NB4 (cell line): Measurements from ENCODE around the gene CDH8.
"Not testable (repeated sequence)": the region's sequence is repeated elsewhere in the genome, so short reads cannot be mapped to it uniquely, and the experiment has no call there.

Experiments used
- DNase-seq: peaks from one replicate; pipeline ENCODE4 v3.0.0; 2010; ENCODE audit warnings: low read depth
- H3K4me3 ChIP-seq: one replicate; pipeline ENCODE4 v1.5.1; 2011; ENCODE audit warnings: mild to moderate bottlenecking, low read depth, low read length, moderate library complexity
- CTCF ChIP-seq: IDR thresholded peaks from one replicate; pipeline ENCODE4 v1.5.1; 2012; ENCODE audit warnings: low read depth, low read length
- MAX ChIP-seq: IDR thresholded peaks from 2 replicates; pipeline ENCODE4 v1.6.1; 2011; ENCODE audit warnings: low read depth, low read length
- MYC ChIP-seq: IDR thresholded peaks from 2 replicates; pipeline ENCODE4 v1.6.1; 2011; ENCODE audit warnings: low read depth, low read length
- POLR2A ChIP-seq: IDR thresholded peaks from 2 replicates; pipeline ENCODE4 v1.6.1; 2011; ENCODE audit warnings: mild to moderate bottlenecking; ENCODE audit not compliant: insufficient read length; ENCODE audit errors: extremely low read depth

The CDH8 gene

GRCh38 chr16:61792194-61792909 lies 243.9 kb downstream of the CDH8 start:
- DNase-seq = no peak
- TF ChIP-seq POLR2A = no peak
- H3K4me3 ChIP-seq = no peak overlapping the region

- H3K4me3 ChIP-seq = no peak overlapping the region
- TF ChIP-seq MAX = no peak
- TF ChIP-seq CTCF = no peak
- no peak for DNase-seq
Observed at GRCh38 chr16:61791464-61791863, 244.8 kb downstream of the CDH8 start.

DNA sequence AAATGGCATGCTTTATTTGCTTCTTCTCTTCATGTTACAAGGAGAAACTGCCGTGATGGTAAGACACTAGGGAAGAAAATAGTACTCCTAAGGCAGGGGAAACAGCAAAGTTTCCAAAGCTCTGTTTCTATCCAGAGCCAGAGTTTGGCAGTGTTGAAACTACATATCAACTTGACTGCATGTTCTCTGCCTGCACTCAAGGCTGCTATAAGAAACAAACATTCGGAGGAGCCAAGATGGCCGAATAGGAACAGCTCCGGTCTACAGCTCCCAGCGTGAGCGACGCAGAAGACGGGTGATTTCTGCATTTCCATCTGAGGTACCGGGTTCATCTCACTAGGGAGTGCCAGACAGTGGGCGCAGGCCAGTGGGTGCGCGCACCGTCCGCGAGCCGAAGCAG lies 254.4 kb downstream of the CDH8 start:
- DNase-seq, H3K4me3 ChIP-seq: not testable (repeated sequence)

DNA sequence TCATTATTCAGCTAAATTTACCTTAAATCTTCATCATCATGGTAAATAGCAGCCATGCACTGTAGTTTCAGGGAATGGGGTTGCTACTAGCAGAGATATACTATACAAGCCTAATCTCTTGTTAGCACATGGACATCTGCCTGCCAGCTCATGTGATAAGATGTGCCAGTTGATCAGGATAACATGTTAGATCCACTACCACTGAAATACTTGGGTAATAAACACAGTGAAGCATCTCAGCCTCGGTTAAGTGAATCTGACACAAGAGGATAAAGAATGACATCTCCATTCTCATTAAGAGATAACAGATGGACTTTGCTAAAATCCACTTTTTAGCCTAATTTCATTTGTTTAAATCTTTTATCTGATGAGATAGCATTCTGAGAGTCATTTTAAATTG lies 256.1 kb downstream of the CDH8 start:
- TF ChIP-seq MYC = no peak
- TF ChIP-seq POLR2A = no peak
- DNase-seq = no peak

GRCh38 chr16:61770301-61770700 lies 265.9 kb downstream of the CDH8 start:
- DNase-seq = no peak
- no peak overlapping the region for H3K4me3 ChIP-seq
- TF ChIP-seq MYC (no peak), MAX (no peak), POLR2A (no peak), CTCF (no peak)

More for the DNA sequence above, 256.1 kb downstream of the CDH8 start:
- no peak overlapping the region for H3K4me3 ChIP-seq

GRCh38 chr16:61763991-61764390 lies 272.2 kb downstream of the CDH8 start:
- H3K4me3 ChIP-seq = no peak overlapping the region
- TF ChIP-seq MAX (no peak), MYC (no peak), CTCF (no peak), POLR2A (no peak)
- DNase-seq = no peak

DNA sequence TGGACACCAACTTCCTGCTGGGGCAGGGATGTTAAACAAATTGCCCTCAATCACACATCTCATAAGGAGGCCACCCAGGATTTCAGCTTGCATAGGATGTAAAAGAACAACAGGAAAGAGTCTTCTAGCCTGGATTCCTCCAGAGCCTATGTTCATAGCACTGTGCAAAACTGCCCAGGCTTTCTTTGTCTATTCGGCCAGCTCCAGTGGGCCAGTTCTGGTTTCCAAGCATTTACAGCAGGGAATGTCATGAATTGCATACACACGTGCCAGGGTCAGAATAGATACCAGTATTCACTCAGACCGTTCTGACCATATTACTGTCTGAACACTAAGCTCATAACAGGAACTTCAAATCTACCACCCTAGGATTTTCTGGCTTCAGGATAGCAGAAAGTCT lies 273.2 kb downstream of the CDH8 start:
- TF ChIP-seq MAX = no peak
- no peak for DNase-seq
- H3K4me3 ChIP-seq = no peak overlapping the region

- no peak for TF ChIP-seq MYC
- no peak for TF ChIP-seq MAX
- no peak for TF ChIP-seq CTCF
- TF ChIP-seq POLR2A = no peak
- H3K4me3 ChIP-seq = no peak overlapping the region
- DNase-seq = no peak
Observed at GRCh38 chr16:61730997-61731396, 305.2 kb downstream of the CDH8 start.
